Astrocyte of the spinal cord (primary cell): Measurements from ENCODE around the gene RASGRP3.

Experiments
- DNase-seq: peaks from one replicate; pipeline ENCODE4 v3.0.0; 2011; ENCODE audit warnings: low read depth, low spot score
- H3K4me3 ChIP-seq: 2 replicates; pipeline ENCODE4 v1.5.1; 2011; ENCODE audit warnings: low read depth, mild to moderate bottlenecking, low read length, moderate library complexity
- CTCF ChIP-seq: IDR thresholded peaks from 2 replicates; pipeline ENCODE4 v1.5.1; 2012; ENCODE audit warnings: low read depth, mild to moderate bottlenecking, low read length, inconsistent platforms
- in situ Hi-C: cut with HindIII; loops from 2 replicates; pipeline ENCODE4 v1.10.0; 2017; ENCODE audit warnings: low sequenced_read_pairs

The RASGRP3 gene

DNA sequence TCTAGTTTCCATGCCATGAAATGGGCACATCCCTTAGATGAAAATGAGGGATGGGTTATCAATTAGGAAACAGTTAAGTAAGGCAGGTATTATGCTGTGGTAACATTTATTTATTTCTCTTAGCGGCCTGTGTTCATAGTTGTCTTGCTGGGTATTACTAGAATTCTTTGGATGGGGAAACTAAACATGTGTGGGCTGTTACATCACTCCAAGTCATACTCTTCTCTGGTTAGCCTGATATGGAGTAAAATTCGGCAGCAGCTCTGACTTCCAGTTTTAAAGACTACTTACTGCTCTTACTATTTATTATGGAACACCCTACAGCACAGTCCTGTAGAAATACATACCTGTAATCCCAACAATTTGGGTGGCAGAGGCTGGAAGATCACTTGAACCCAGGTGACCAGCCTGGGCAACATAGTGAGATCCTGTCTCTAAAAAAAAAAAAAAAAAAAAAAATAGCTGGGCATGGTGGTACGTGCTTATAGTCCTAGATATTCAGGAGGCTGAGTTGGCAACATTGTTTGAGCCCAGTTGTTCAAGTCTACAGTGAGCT, 33.1 kb upstream of the RASGRP3 start:
- in situ Hi-C loops = no loop called here
- H3K4me3 ChIP-seq = no peak overlapping the region
- TF ChIP-seq CTCF = no peak
- DNase-seq = no peak

DNA sequence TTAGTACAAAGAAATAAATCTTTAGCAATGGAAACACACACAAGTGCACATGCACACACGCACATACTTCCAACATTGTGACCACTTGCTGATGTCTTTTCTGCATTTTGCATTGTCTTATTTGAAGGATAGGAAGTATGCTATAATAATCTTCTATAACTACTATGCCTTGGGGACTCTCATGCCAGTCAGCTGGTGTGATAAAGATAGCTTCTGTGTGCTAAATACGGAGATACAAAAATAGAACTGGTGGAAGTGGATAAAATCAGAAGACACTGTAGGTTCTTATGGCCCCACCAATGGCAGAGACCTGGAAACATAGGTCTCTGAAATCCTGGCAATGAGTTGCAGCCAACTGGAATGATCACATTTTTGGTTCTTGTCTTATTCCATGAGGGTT, 31.5 kb upstream of the RASGRP3 start:
- no peak overlapping the region for H3K4me3 ChIP-seq
- no peak for TF ChIP-seq CTCF
- DNase-seq = no peak
- in situ Hi-C loops = no loop called here

- TF ChIP-seq CTCF = no peak
- no peak for DNase-seq
- in situ Hi-C loops = no loop called here
- H3K4me3 ChIP-seq = no peak overlapping the region
These were observed 28.1 kb upstream of the RASGRP3 start for GRCh38 chr2:33448220-33448899.

GRCh38 chr2:33451214-33451613, 25.2 kb upstream of the RASGRP3 start:
- in situ Hi-C loops = no loop called here
- no peak overlapping the region for H3K4me3 ChIP-seq
- no peak for TF ChIP-seq CTCF
- DNase-seq = no peak

DNA sequence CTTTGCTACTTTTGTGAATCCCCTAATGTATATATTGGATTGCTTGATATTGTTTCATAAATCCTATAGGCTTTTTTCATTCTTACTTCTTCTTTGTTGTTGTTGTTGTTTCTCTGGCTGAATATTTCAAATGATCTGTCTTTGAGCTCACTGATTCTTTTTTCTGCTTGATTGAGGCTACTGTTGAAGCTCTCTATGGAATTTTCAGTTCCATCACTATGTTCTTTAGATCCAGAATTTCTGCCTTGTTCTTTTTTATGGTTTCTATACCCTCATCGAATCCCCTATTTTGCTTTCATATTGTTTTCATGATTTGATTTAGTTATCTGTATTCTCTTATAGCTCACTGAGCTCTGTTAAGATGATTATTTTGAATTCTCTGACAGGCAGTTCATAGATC, 24.6 kb upstream of the RASGRP3 start:
- in situ Hi-C loops = no loop called here
- TF ChIP-seq CTCF = no peak
- no peak overlapping the region for H3K4me3 ChIP-seq
- no peak for DNase-seq

- no peak for DNase-seq
- in situ Hi-C loops = no loop called here
- H3K4me3 ChIP-seq = no peak overlapping the region
- TF ChIP-seq CTCF = no peak
These were observed 23.9 kb upstream of the RASGRP3 start for GRCh38 chr2:33452545-33452944.
